Measurements from ENCODE around the gene TMEM220. TPM values are rescaled to one million over a fixed set of nuclear protein-coding genes. Genes with fewer than 3 reads are reported as not detected.

Gene TMEM220
- total RNA-seq, 2 donors from 2014 or later, result 0.89 to 1.8 TPM

DNA sequence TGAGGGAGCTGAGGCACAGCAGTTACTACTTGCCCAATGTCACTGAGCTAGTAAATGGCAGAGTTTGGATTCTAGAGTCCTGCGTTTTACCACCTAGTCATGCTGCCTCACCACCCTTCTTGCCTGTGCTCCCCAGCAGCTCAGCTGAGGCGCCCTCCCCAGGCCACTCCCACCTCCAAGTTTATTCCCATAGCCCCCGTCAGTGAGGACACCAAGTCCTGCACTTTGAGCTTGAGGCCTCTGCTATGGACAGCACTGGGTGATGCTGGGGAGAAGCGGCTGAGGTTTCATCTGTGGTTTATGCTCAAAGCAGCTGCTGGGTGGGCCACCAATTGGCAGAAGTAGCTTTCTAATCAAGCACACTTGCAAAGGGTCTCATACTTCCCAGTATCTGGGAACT lies 37.4 kb upstream of the TMEM220 start:
- no peaks in the 10 kb centered on the region for H3K27me3 Mint-ChIP-seq (ENCODE audit: low read depth)
- H3K36me3 Mint-ChIP-seq (ENCODE audit: insufficient read depth in 2 of 2), result peaks cover 4% of the 10 kb centered on the region in 2 donors
- DNase-seq, result no peak
- H3K4me1 Mint-ChIP-seq (ENCODE audit: low read depth), result no peaks in the 10 kb centered on the region
- no peak overlapping the region for H3K27ac Mint-ChIP-seq
- ATAC-seq (replicated peaks in 1 of 2), result no peak
- no peak overlapping the region for H3K4me3 Mint-ChIP-seq
- peaks cover 6 to 7% of the 10 kb centered on the region in 2 donors for H3K9me3 Mint-ChIP-seq

DNA sequence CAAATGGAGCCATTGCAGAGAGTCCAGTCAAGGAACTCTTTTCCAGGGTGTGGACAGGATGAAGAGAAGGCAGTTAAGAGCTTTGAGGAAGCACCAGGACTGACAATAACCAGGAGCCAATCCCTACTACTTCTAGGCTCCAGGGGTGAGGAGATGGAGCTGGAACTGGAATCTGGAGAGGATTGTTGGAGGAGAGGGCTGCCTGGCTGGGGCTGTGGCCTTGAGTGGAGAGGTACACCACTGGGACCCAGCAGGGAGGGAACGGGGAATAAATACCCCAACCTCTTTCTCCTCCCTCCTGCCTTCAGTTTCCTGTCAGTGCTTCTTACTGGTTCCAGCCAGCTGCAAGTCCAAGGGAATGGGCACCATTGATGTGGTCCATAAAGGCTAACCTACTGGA lies 32.2 kb upstream of the TMEM220 start:
- Mint-ChIP-seq H3K4me3 (no peak overlapping the region), H3K27ac (no peak overlapping the region)
- no peak for ATAC-seq (replicated peaks in 1 of 2)

DNA sequence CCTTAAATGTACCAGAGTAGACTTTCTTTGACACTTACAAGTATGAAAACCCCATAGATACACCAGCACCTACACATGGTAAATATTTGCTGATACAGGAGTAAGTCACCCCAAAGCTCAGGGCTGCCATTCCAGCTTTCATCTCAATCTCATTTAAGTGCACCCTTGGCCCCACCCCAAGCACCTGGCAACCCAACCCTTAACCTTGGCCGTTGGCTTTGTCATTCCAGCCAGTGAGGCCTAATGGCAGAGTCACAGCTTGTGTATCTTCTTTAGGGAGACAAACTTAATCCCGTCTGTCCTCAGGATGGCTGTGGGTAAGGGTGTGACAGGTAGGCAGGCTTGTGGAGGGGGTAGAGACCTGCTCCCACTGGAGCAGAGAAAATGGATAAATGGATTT lies 31.5 kb upstream of the TMEM220 start:
- peaks cover under 1% of the 10 kb centered on the region for H3K4me1 Mint-ChIP-seq (ENCODE audit: low read depth)
- H3K4me3 Mint-ChIP-seq, result no peak overlapping the region
- ATAC-seq (replicated peaks in 1 of 2) (no peak), DNase-seq (no peak)
- H3K36me3 Mint-ChIP-seq (ENCODE audit: insufficient read depth in 2 of 2), result no peaks in the 10 kb centered on the region
- no peak overlapping the region for H3K27ac Mint-ChIP-seq
- H3K9me3 Mint-ChIP-seq, result peaks cover 0 to 2% of the 10 kb centered on the region in 2 donors
- no peaks in the 10 kb centered on the region for H3K27me3 Mint-ChIP-seq (ENCODE audit: low read depth)

More for the DNA sequence above, 32.2 kb upstream of the TMEM220 start:
- H3K4me1 Mint-ChIP-seq (ENCODE audit: low read depth), result no peaks in the 10 kb centered on the region
- no peaks in the 10 kb centered on the region for H3K36me3 Mint-ChIP-seq (ENCODE audit: insufficient read depth in 2 of 2)
- no peak for DNase-seq
- peaks cover 0 to 2% of the 10 kb centered on the region in 2 donors for H3K9me3 Mint-ChIP-seq
- no peaks in the 10 kb centered on the region for H3K27me3 Mint-ChIP-seq (ENCODE audit: low read depth)

- Mint-ChIP-seq H3K4me3 (no peak overlapping the region), H3K9me3 (no peaks in the 10 kb centered on the region), H3K4me1 (ENCODE audit: low read depth) (peaks cover 3% of the 10 kb centered on the region), H3K27me3 (ENCODE audit: low read depth) (no peaks in the 10 kb centered on the region), H3K36me3 (ENCODE audit: insufficient read depth in 2 of 2) (no peaks in the 10 kb centered on the region), H3K27ac (no peak overlapping the region)
- DNase-seq, result no peak
- no peak for ATAC-seq (replicated peaks in 1 of 2)
Measured at GRCh38 chr17:10758062-10758461, 28.2 kb upstream of the TMEM220 start.

DNA sequence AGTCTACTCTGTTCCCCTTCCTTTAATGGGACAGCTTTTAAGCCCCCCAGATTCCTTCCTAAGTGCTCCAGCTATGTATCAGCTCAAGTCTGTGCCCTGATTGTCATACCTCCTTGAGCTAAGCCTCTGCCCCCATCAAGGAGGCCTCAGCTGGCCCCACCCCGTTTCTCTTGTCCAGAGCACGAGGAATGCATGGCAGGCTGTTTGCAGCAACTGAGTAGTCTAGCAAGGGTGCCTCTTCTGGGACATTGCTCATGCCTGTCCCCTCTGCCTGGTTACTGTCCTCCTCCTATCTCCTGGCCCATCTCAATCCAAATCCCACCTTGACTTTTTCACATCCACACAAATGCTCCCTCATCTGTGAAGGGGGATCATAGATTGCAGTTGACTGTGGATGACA lies 27.8 kb upstream of the TMEM220 start:
- no peaks in the 10 kb centered on the region for H3K36me3 Mint-ChIP-seq (ENCODE audit: insufficient read depth in 2 of 2)
- H3K9me3 Mint-ChIP-seq, result no peaks in the 10 kb centered on the region
- H3K4me3 Mint-ChIP-seq, result no peak overlapping the region

GRCh38 chr17:10757067-10757466 lies 27.2 kb upstream of the TMEM220 start:
- Mint-ChIP-seq H3K27me3 (ENCODE audit: low read depth) (no peaks in the 10 kb centered on the region), H3K27ac (no peak overlapping the region), H3K4me3 (no peak overlapping the region), H3K36me3 (ENCODE audit: insufficient read depth in 2 of 2) (no peaks in the 10 kb centered on the region), H3K4me1 (ENCODE audit: low read depth) (peaks cover 3% of the 10 kb centered on the region), H3K9me3 (no peaks in the 10 kb centered on the region)
- ATAC-seq (replicated peaks in 1 of 2) (no peak), DNase-seq (no peak)

More for the DNA sequence above, 27.8 kb upstream of the TMEM220 start:
- ATAC-seq (replicated peaks in 1 of 2) (no peak), DNase-seq (no peak)
- H3K27ac Mint-ChIP-seq, result no peak overlapping the region
- H3K27me3 Mint-ChIP-seq (ENCODE audit: low read depth), result no peaks in the 10 kb centered on the region
- H3K4me1 Mint-ChIP-seq (ENCODE audit: low read depth), result peaks cover 3% of the 10 kb centered on the region

DNA sequence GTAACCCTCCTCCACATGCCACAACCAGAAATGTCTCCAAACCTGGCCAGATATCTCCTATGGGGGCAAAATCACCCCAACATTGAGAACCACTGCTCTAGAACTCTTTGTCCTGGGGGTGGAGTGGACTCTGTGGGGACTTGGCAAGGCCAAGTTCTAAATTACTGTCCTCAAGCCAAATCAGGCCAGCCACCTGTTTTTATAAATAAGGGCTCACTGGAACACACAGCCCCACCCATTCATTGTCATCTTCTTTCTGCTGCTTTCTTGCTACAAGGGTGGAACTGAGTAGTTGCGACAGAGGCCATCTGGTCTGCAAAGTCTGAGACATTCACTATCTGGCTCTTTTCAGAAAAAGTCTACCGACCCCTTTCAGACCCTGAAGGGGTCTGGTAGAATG lies 26.8 kb upstream of the TMEM220 start:
- H3K27ac Mint-ChIP-seq, result no peak overlapping the region
- DNase-seq (no peak), ATAC-seq (replicated peaks in 1 of 2) (no peak)
- no peaks in the 10 kb centered on the region for H3K36me3 Mint-ChIP-seq (ENCODE audit: insufficient read depth in 2 of 2)
- peaks cover 3% of the 10 kb centered on the region for H3K4me1 Mint-ChIP-seq (ENCODE audit: low read depth)
- H3K9me3 Mint-ChIP-seq, result no peaks in the 10 kb centered on the region
- no peaks in the 10 kb centered on the region for H3K27me3 Mint-ChIP-seq (ENCODE audit: low read depth)
- no peak overlapping the region for H3K4me3 Mint-ChIP-seq

DNA sequence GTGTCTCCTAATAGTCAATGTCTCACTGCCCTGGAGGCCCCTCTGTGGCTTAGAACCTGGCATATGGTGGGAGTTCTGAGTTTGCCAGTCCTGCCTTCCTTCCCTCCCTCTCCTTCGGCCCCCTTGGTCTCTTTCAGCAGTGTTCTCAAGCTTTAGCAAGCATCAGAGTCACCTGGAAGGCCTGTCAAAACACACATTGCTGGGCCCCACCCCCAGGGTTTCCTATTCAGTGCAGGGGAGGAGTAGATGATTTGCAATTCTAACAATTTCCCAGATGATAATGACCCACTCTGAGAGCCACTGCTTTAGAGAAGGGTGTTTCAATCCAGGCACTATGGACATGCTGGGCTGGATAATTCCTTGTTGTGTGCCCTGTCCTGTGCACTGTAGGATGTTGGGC lies 26.4 kb upstream of the TMEM220 start:
- Mint-ChIP-seq H3K4me1 (ENCODE audit: low read depth) (peaks cover 3% of the 10 kb centered on the region), H3K36me3 (ENCODE audit: insufficient read depth in 2 of 2) (no peaks in the 10 kb centered on the region), H3K9me3 (no peaks in the 10 kb centered on the region), H3K4me3 (no peak overlapping the region), H3K27me3 (ENCODE audit: low read depth) (no peaks in the 10 kb centered on the region), H3K27ac (no peak overlapping the region)
- ATAC-seq (replicated peaks in 1 of 2) (no peak), DNase-seq (no peak)

GRCh38 chr17:10755592-10756127 lies 25.8 kb upstream of the TMEM220 start:
- Mint-ChIP-seq H3K9me3 (no peaks in the 10 kb centered on the region), H3K36me3 (ENCODE audit: insufficient read depth in 2 of 2) (no peaks in the 10 kb centered on the region), H3K27me3 (ENCODE audit: low read depth) (no peaks in the 10 kb centered on the region), H3K27ac (no peak overlapping the region), H3K4me1 (ENCODE audit: low read depth) (peaks cover 3% of the 10 kb centered on the region), H3K4me3 (no peak overlapping the region)
- no peak for ATAC-seq (replicated peaks in 1 of 2)
- no peak for DNase-seq

DNA sequence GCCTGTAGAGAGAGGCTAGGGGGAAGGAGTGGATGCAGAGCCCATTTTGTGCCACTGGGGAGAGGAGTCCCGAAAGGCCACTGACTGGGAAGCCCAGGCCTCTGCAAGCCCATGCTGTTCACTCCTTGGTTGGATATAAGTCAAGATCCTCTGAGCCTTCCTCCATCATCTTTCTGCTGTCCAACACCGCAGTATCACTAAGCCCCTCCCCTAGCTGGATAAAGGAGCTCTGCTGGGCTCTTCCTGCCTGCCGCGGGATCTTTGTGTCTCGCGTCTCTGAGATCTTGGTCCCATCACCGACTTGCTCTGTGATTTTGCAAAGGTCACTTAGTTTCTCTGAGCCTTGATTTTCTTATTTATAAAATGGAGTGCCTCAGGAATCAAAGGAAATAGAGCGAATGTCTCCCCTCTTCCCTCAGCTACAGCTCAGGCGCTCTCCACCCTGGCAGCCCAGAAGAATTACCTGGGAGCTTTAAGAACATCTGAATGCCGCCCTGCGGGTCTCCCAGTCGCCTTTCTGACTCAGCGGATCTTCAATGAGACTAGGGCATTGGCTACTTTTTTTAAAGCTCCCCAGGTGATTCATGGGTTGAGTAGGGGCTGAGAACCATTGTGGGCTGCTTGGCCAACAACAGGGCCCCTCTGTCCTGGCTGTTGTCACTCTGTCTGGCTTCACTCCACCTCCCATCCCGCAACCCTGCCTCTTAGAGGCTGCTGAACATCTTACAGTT lies 25.2 kb upstream of the TMEM220 start:
- Mint-ChIP-seq H3K4me3 (no peak overlapping the region), H3K4me1 (ENCODE audit: low read depth) (peaks cover 3% of the 10 kb centered on the region), H3K27me3 (ENCODE audit: low read depth) (no peaks in the 10 kb centered on the region), H3K36me3 (ENCODE audit: insufficient read depth in 2 of 2) (no peaks in the 10 kb centered on the region), H3K27ac (no peak overlapping the region), H3K9me3 (no peaks in the 10 kb centered on the region)
- no peak for DNase-seq
- ATAC-seq (replicated peaks in 1 of 2), result no peak

DNA sequence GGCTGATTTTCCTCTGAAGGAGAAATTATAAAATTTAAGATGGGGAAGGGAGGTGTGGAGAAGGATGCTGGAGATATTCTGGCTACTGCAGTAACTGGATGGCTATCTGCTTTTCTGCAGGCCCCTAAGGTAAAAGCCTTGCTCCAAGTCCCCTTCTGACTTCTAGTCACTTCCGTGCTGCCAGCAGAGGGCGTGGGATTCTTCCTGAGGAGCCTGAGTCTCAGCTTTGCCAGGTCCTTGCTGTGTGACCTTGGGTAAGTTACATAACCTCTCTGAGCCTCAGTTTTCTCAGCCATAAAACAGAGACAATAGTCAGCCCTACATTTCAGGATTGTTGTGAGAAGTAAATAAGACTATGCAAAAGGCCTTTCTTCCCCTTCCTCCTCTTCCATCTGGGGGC lies 24.3 kb upstream of the TMEM220 start:
- Mint-ChIP-seq H3K4me3 (no peak overlapping the region), H3K9me3 (no peaks in the 10 kb centered on the region), H3K27me3 (ENCODE audit: low read depth) (no peaks in the 10 kb centered on the region), H3K4me1 (ENCODE audit: low read depth) (peaks cover 3% of the 10 kb centered on the region), H3K36me3 (ENCODE audit: insufficient read depth in 2 of 2) (no peaks in the 10 kb centered on the region), H3K27ac (no peak overlapping the region)
- no peak for ATAC-seq (replicated peaks in 1 of 2)
- no peak for DNase-seq

DNA sequence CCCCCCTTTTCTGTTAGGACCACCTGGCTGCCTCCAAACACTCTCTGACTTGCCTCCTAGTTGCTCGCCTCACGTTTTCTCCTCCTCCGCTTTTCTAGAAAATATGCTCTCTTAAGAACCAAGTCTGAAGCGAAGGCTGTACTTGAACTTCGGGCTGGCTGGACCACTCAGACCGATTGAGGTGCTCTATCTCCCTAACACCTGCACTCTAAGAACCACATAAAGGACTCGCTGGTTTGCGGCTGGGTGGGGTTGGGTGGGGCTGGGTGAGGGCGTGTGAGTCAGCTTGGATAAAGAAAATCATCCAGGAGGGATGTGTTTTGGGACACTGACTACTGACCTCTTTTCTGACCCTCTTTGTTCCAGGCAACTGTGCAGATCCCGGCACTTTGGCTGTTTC lies 22.9 kb upstream of the TMEM220 start:
- ATAC-seq (replicated peaks in 1 of 2) (no peak), DNase-seq (no peak)
- H3K4me1 Mint-ChIP-seq (ENCODE audit: low read depth), result peaks cover 3% of the 10 kb centered on the region
- H3K27ac Mint-ChIP-seq, result no peak overlapping the region
- H3K36me3 Mint-ChIP-seq (ENCODE audit: insufficient read depth in 2 of 2), result no peaks in the 10 kb centered on the region
- no peak overlapping the region for H3K4me3 Mint-ChIP-seq
- no peaks in the 10 kb centered on the region for H3K9me3 Mint-ChIP-seq
- H3K27me3 Mint-ChIP-seq (ENCODE audit: low read depth), result no peaks in the 10 kb centered on the region

GRCh38 chr17:10751563-10751962 lies 21.7 kb upstream of the TMEM220 start:
- ATAC-seq (replicated peaks in 1 of 2), result no peak
- H3K4me3 Mint-ChIP-seq, result no peak overlapping the region
- H3K36me3 Mint-ChIP-seq (ENCODE audit: insufficient read depth in 2 of 2), result no peaks in the 10 kb centered on the region
- no peaks in the 10 kb centered on the region for H3K27me3 Mint-ChIP-seq (ENCODE audit: low read depth)
- no peak overlapping the region for H3K27ac Mint-ChIP-seq
- peaks cover 3% of the 10 kb centered on the region for H3K4me1 Mint-ChIP-seq (ENCODE audit: low read depth)
- no peak for DNase-seq
- no peaks in the 10 kb centered on the region for H3K9me3 Mint-ChIP-seq

DNA sequence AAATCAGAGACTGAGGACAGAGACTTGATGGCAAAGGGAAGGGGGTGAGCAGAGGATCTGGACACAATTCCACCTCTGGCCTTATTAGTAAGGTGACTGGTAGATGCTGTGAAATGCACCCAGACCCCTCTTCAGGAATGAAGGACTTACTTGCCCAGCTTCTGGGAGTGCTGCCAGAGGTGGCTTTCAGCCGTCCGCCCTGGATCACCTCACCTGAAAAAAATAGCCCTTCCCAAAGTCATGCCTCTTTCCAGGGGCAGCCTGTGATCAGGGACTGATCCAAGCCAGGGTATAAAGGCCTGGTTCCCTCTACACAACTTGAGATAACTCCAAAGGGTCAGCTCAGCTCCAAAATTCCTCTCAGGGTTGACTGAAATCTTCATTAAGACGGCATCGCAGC lies 20.4 kb upstream of the TMEM220 start:
- ATAC-seq (replicated peaks in 1 of 2), result no peak
- Mint-ChIP-seq H3K27me3 (ENCODE audit: low read depth) (no peaks in the 10 kb centered on the region), H3K27ac (no peak overlapping the region), H3K4me3 (no peak overlapping the region), H3K36me3 (ENCODE audit: insufficient read depth in 2 of 2) (no peaks in the 10 kb centered on the region), H3K4me1 (ENCODE audit: low read depth) (no peaks in the 10 kb centered on the region), H3K9me3 (no peaks in the 10 kb centered on the region)
- DNase-seq, result no peak

Data from activated T-cell treated with anti-CD3 and anti-CD28 coated beads, Interleukin-2, amount 50 U/mL, for 72 hours (primary cell).